Upper lobe of left lung (tissue), 6 donors: ENCODE results near the gene VPS35L. TPM values are rescaled to one million over a fixed set of nuclear protein-coding genes. Genes with fewer than 3 reads are reported as not detected.

Source experiments
- ATAC-seq, 2 donors: fragments of 200-7000 bp; cut with Tn5 transposase; one replicate each; pipeline ENCODE4 v1.9.1; 2022; ENCODE audit warnings: mild to moderate bottlenecking in 2 of 2, moderate library complexity in 2 of 2; ENCODE audit not compliant: low FRiP score in 2 of 2
- DNase-seq, 2 donors: peaks; one replicate each; pipeline ENCODE4 v3.0.0-alpha.2; 2019 to 2020
- H3K27ac ChIP-seq, 4 donors: fragments of 200-600 bp; sonication (generic); one replicate each; pipeline ENCODE4 v1.5.1; 2016 to 2019
- H3K27me3 ChIP-seq, 4 donors: fragments of 200-600 bp; sonication (generic); one replicate each; pipeline ENCODE4 v1.5.1; 2017 to 2019
- H3K36me3 ChIP-seq, 4 donors: fragments of 200-600 bp; sonication (generic); one replicate each; pipeline ENCODE4 v1.5.1; 2016 to 2019
- H3K4me1 ChIP-seq, 4 donors: fragments of 200-600 bp; sonication (generic); one replicate each; pipeline ENCODE4 v1.5.1; 2018 to 2019
- H3K4me3 ChIP-seq, 4 donors: fragments of 200-600 bp; sonication (generic); one replicate each; pipeline ENCODE4 v1.5.1; 2017 to 2019; ENCODE audit warnings: mild to moderate bottlenecking in 2 of 4, moderate library complexity in 1 of 4
- H3K9me3 ChIP-seq, 4 donors: fragments of 200-600 bp; sonication (generic); one replicate each; pipeline ENCODE4 v1.5.1; 2018 to 2019
- CTCF ChIP-seq, 6 experiments: fragments of 450-650 bp in 4 of 6; fragments of 200-600 bp in 2 of 6; sonication (generic) in 2 of 6; IDR thresholded peaks; one replicate each; pipeline ENCODE4 v1.5.1; 2016 to 2019; ENCODE audit warnings: antibody characterized with exemption in 6 of 6
- EP300 ChIP-seq, 4 donors: sonication (generic); formaldehyde crosslinking; IDR thresholded peaks; one replicate each; pipeline ENCODE4 v1.5.1; 2017; ENCODE audit warnings: antibody characterized with exemption in 4 of 4, control low read depth in 2 of 4
- POLR2A ChIP-seq, 4 donors: fragments of 450-650 bp; IDR thresholded peaks; one replicate each; pipeline ENCODE4 v1.5.1; 2016 to 2017; ENCODE audit warnings: antibody characterized with exemption in 4 of 4, mild to moderate bottlenecking in 2 of 4
- POLR2AphosphoS5 ChIP-seq, 2 donors: sonication (generic); formaldehyde crosslinking; IDR thresholded peaks; one replicate each; pipeline ENCODE4 v1.5.1; 2017; ENCODE audit warnings: antibody characterized with exemption in 2 of 2
- WGBS, 2 donors: methylation state at CpG; one replicate each; pipeline ENCODE4 v1.1.5; 2017 to 2018; 5-methylcytosine and 5-hydroxymethylcytosine counted together
- total RNA-seq, 6 donors: library from RNA; depleted of rRNA in 4 of 6; stranded (reverse); fragments of >200 nt in 4 of 6; gene quantifications; one replicate each; pipeline versions ENCODE4 v1.1.0 to v1.2.1, GENCODE V29; 2016 to 2021
- donor health status: DM: no; HTN: no; CAD: no; lungs with moderate emphysema.
- donor health status: DM: no; HTN: yes; CAD: no; lungs with severe emphysema.

The VPS35L gene
- total RNA-seq, 6 donors from 2014 or later = 39.8 to 52.9 (median 45.2) TPM

GRCh38 chr16:19703172-19703889 lies 147.8 kb downstream of the VPS35L start:
- ATAC-seq (no peak), DNase-seq (no peak)
- H3K4me3 ChIP-seq = no peak overlapping the region
- TF ChIP-seq CTCF (IDR thresholded peaks at IDR 0.05) = no peak
- TF ChIP-seq POLR2A (IDR thresholded peaks at IDR 0.05) = no peak
- TF ChIP-seq EP300 (IDR thresholded peaks at IDR 0.05) = no peak
- TF ChIP-seq POLR2AphosphoS5 (IDR thresholded peaks at IDR 0.05) = no peak
- peaks cover 0 to 67% (median 12%) of the 10 kb centered on the region in 4 donors for H3K36me3 ChIP-seq
- no peaks in the 10 kb centered on the region for H3K27me3 ChIP-seq
- peak overlapping the region; percentile 74 to 88 (median 84) for H3K27ac ChIP-seq
- H3K4me1 ChIP-seq = peaks cover 26 to 42% (median 31%) of the 10 kb centered on the region in 4 donors
- 73 to 75% methylated on average over 6 of the region's 6 CpGs for WGBS, 2 donors
- H3K9me3 ChIP-seq = no peaks in the 10 kb centered on the region

- TF ChIP-seq POLR2A (IDR thresholded peaks at IDR 0.05) (no peak), CTCF (IDR thresholded peaks at IDR 0.05) (no peak), POLR2AphosphoS5 (IDR thresholded peaks at IDR 0.05) (peak; percentile 46 to 50), EP300 (IDR thresholded peaks at IDR 0.05) (peak in 1 of 4 donors; percentile 84)
- DNase-seq (peak in 1 of 2 donors; percentile 59), ATAC-seq (peak; percentile 75 to 77)
- H3K4me3 ChIP-seq = no peak overlapping the region
- 58 to 63% methylated on average over 16 to 18 of the region's 18 CpGs for WGBS, 2 donors
- no peaks in the 10 kb centered on the region for H3K9me3 ChIP-seq
- H3K27ac ChIP-seq = peak overlapping the region; percentile 74 to 88 (median 84)
- H3K4me1 ChIP-seq = peaks cover 26 to 38% (median 28%) of the 10 kb centered on the region in 4 donors
- H3K27me3 ChIP-seq = no peaks in the 10 kb centered on the region
- peaks cover 0 to 68% (median 12%) of the 10 kb centered on the region in 4 donors for H3K36me3 ChIP-seq
Measured at GRCh38 chr16:19704321-19705145, 149.0 kb downstream of the VPS35L start.

- ATAC-seq = no peak
- DNase-seq = no peak
- no peaks in the 10 kb centered on the region for H3K27me3 ChIP-seq
- WGBS, 2 donors = 95 to 99% methylated on average over 8 of the region's 8 CpGs
- H3K36me3 ChIP-seq = peaks cover 0 to 68% (median 13%) of the 10 kb centered on the region in 4 donors
- no peaks in the 10 kb centered on the region for H3K9me3 ChIP-seq
- peak overlapping the region; percentile 74 to 88 (median 84) for H3K27ac ChIP-seq
- H3K4me1 ChIP-seq = peaks cover 21 to 33% (median 29%) of the 10 kb centered on the region in 4 donors
- no peak overlapping the region for H3K4me3 ChIP-seq
- TF ChIP-seq CTCF (IDR thresholded peaks at IDR 0.05) (no peak), POLR2AphosphoS5 (IDR thresholded peaks at IDR 0.05) (no peak), POLR2A (IDR thresholded peaks at IDR 0.05) (no peak), EP300 (IDR thresholded peaks at IDR 0.05) (no peak)
Measured at GRCh38 chr16:19705146-19705501, 149.6 kb downstream of the VPS35L start.

- Histone ChIP-seq H3K36me3 (peaks cover 0 to 72% (median 14%) of the 10 kb centered on the region in 4 donors), H3K27me3 (no peaks in the 10 kb centered on the region), H3K9me3 (no peaks in the 10 kb centered on the region), H3K4me3 (no peak overlapping the region), H3K27ac (peak overlapping the region in 3 of 4 donors; percentile 83 to 88 (median 86)), H3K4me1 (peaks cover 17 to 27% (median 22%) of the 10 kb centered on the region in 4 donors)
- WGBS, 2 donors = 84 to 86% methylated on average over 5 of the region's 5 CpGs
- TF ChIP-seq EP300 (IDR thresholded peaks at IDR 0.05) (no peak), POLR2AphosphoS5 (IDR thresholded peaks at IDR 0.05) (no peak), POLR2A (IDR thresholded peaks at IDR 0.05) (no peak), CTCF (IDR thresholded peaks at IDR 0.05) (no peak)
- ATAC-seq (no peak), DNase-seq (no peak)
Measured at GRCh38 chr16:19705843-19706242, 150.3 kb downstream of the VPS35L start.
